HUES48 (cell line): ENCODE measurements around the gene TSSK1B.

Experiments used
- H3K27ac ChIP-seq: one replicate; pipeline ENCODE4 v1.7.0; 2013; ENCODE audit warnings: low read depth, low read length, inconsistent platforms
- H3K27me3 ChIP-seq: 2 replicates; pipeline ENCODE4 v1.6.1; 2013; ENCODE audit warnings: mild to moderate bottlenecking, low read length; ENCODE audit not compliant: control insufficient read depth, insufficient read depth
- H3K36me3 ChIP-seq: 2 replicates; pipeline ENCODE4 v1.6.1; 2013; ENCODE audit warnings: low read length; ENCODE audit not compliant: control insufficient read depth, insufficient read depth
- H3K4me1 ChIP-seq: 2 replicates; pipeline ENCODE4 v1.6.1; 2013; ENCODE audit warnings: mild to moderate bottlenecking, low read length; ENCODE audit not compliant: control insufficient read depth, insufficient read depth
- H3K4me3 ChIP-seq: 2 replicates; pipeline ENCODE4 v1.5.1; 2013; ENCODE audit warnings: mild to moderate bottlenecking, low read depth, low read length
- H3K9ac ChIP-seq: 2 replicates; pipeline ENCODE4 v1.6.1; 2013; ENCODE audit warnings: mild to moderate bottlenecking, low read depth, low read length, moderate library complexity
- H3K9me3 ChIP-seq: 2 replicates; pipeline ENCODE4 v1.6.1; 2013; ENCODE audit warnings: low read length; ENCODE audit not compliant: control insufficient read depth, insufficient read depth

Gene TSSK1B

GRCh38 chr5:113447498-113448050 lies 12.8 kb upstream of the TSSK1B start:
- no peak overlapping the region for H3K27ac ChIP-seq
- H3K4me1 ChIP-seq: no peaks in the 10 kb centered on the region
- no peak overlapping the region for H3K4me3 ChIP-seq
- no peaks in the 10 kb centered on the region for H3K36me3 ChIP-seq
- no peaks in the 10 kb centered on the region; the same call in 1 of the 2 replicates for H3K9me3 ChIP-seq
- H3K27me3 ChIP-seq: no peaks in the 10 kb centered on the region
- no peak overlapping the region for H3K9ac ChIP-seq

- no peaks in the 10 kb centered on the region for H3K4me1 ChIP-seq
- no peak overlapping the region for H3K4me3 ChIP-seq
- no peak overlapping the region for H3K9ac ChIP-seq
- H3K9me3 ChIP-seq: no peaks in the 10 kb centered on the region; the same call in 1 of the 2 replicates
- H3K27ac ChIP-seq: no peak overlapping the region
- H3K36me3 ChIP-seq: no peaks in the 10 kb centered on the region
- H3K27me3 ChIP-seq: no peaks in the 10 kb centered on the region
Observed at GRCh38 chr5:113446358-113446927, 11.7 kb upstream of the TSSK1B start.

GRCh38 chr5:113437111-113437510 lies 2.3 kb upstream of the TSSK1B start:
- Histone ChIP-seq H3K27ac (no peak overlapping the region), H3K9ac (no peak overlapping the region), H3K4me3 (no peak overlapping the region), H3K36me3 (no peaks in the 10 kb centered on the region), H3K27me3 (no peaks in the 10 kb centered on the region), H3K4me1 (no peaks in the 10 kb centered on the region), H3K9me3 (no peaks in the 10 kb centered on the region)

GRCh38 chr5:113435575-113435974 lies 786 bp upstream of the TSSK1B start:
- no peaks in the 10 kb centered on the region for H3K4me1 ChIP-seq
- H3K27me3 ChIP-seq: no peaks in the 10 kb centered on the region

GRCh38 chr5:113433862-113434612 lies 752 bp downstream of the TSSK1B start:
- Histone ChIP-seq H3K9ac (no peak overlapping the region), H3K4me1 (no peaks in the 10 kb centered on the region)

More at GRCh38 chr5:113435575-113435974, 786 bp upstream of the TSSK1B start:
- Histone ChIP-seq H3K9me3 (no peaks in the 10 kb centered on the region), H3K36me3 (no peaks in the 10 kb centered on the region), H3K27ac (no peak overlapping the region), H3K9ac (no peak overlapping the region), H3K4me3 (no peak overlapping the region)

GRCh38 chr5:113433071-113433470 lies 1.7 kb downstream of the TSSK1B start:
- H3K4me3 ChIP-seq: no peak overlapping the region
- no peak overlapping the region for H3K9ac ChIP-seq
- H3K4me1 ChIP-seq: no peaks in the 10 kb centered on the region
- H3K27ac ChIP-seq: no peak overlapping the region
- no peaks in the 10 kb centered on the region for H3K9me3 ChIP-seq
- no peaks in the 10 kb centered on the region for H3K36me3 ChIP-seq
- H3K27me3 ChIP-seq: no peaks in the 10 kb centered on the region

More at GRCh38 chr5:113433862-113434612, 752 bp downstream of the TSSK1B start:
- H3K4me3 ChIP-seq: no peak overlapping the region
- no peaks in the 10 kb centered on the region for H3K36me3 ChIP-seq
- H3K27ac ChIP-seq: no peak overlapping the region
- no peaks in the 10 kb centered on the region for H3K9me3 ChIP-seq
- no peaks in the 10 kb centered on the region for H3K27me3 ChIP-seq

GRCh38 chr5:113427871-113428574 lies 6.8 kb downstream of the TSSK1B start:
- Histone ChIP-seq H3K27ac (no peak overlapping the region), H3K9ac (no peak overlapping the region), H3K27me3 (no peaks in the 10 kb centered on the region), H3K4me3 (no peak overlapping the region), H3K36me3 (no peaks in the 10 kb centered on the region), H3K4me1 (no peaks in the 10 kb centered on the region), H3K9me3 (no peaks in the 10 kb centered on the region)

GRCh38 chr5:113425909-113426308 lies 8.9 kb downstream of the TSSK1B start:
- no peak overlapping the region for H3K27ac ChIP-seq
- H3K9me3 ChIP-seq: no peaks in the 10 kb centered on the region
- no peaks in the 10 kb centered on the region for H3K4me1 ChIP-seq
- H3K9ac ChIP-seq: no peak overlapping the region
- H3K27me3 ChIP-seq: no peaks in the 10 kb centered on the region
- no peak overlapping the region for H3K4me3 ChIP-seq
- no peaks in the 10 kb centered on the region for H3K36me3 ChIP-seq

- Histone ChIP-seq H3K4me1 (no peaks in the 10 kb centered on the region), H3K9ac (no peak overlapping the region), H3K36me3 (no peaks in the 10 kb centered on the region), H3K27ac (no peak overlapping the region), H3K9me3 (no peaks in the 10 kb centered on the region), H3K4me3 (no peak overlapping the region), H3K27me3 (no peaks in the 10 kb centered on the region)
Observed at GRCh38 chr5:113421693-113422092, 13.1 kb downstream of the TSSK1B start.

GRCh38 chr5:113405530-113405929 lies 29.3 kb downstream of the TSSK1B start:
- Histone ChIP-seq H3K36me3 (no peaks in the 10 kb centered on the region), H3K27me3 (no peaks in the 10 kb centered on the region), H3K9me3 (no peaks in the 10 kb centered on the region), H3K9ac (no peak overlapping the region), H3K4me1 (no peaks in the 10 kb centered on the region), H3K27ac (no peak overlapping the region), H3K4me3 (no peak overlapping the region)

GRCh38 chr5:113404269-113404668 lies 30.5 kb downstream of the TSSK1B start:
- Histone ChIP-seq H3K4me3 (no peak overlapping the region), H3K9ac (no peak overlapping the region), H3K4me1 (no peaks in the 10 kb centered on the region), H3K27ac (no peak overlapping the region), H3K9me3 (no peaks in the 10 kb centered on the region), H3K27me3 (no peaks in the 10 kb centered on the region), H3K36me3 (no peaks in the 10 kb centered on the region)
